Uterus (tissue), 2 donors: ENCODE results near the gene MRPL42.

Experiments
- POLR2A ChIP-seq, 2 donors: fragments of 450-650 bp; IDR thresholded peaks; one replicate each; pipeline ENCODE4 v1.6.1; 2016; ENCODE audit warnings: antibody characterized with exemption in 2 of 2, mild to moderate bottlenecking in 1 of 2, moderate library complexity in 1 of 2
- TF ChIP-seq, protein P1 (sequence below), 4 experiments: fragments of 200-600 bp in 2 of 4; fragments of 450-650 bp in 2 of 4; sonication (generic) in 2 of 4; IDR thresholded peaks; one replicate each; pipeline ENCODE4 v1.5.1; 2016 to 2019; ENCODE audit warnings: antibody characterized with exemption in 4 of 4, mild to moderate bottlenecking in 2 of 4, moderate library complexity in 1 of 4

- TF ChIP-seq, protein P1, sequence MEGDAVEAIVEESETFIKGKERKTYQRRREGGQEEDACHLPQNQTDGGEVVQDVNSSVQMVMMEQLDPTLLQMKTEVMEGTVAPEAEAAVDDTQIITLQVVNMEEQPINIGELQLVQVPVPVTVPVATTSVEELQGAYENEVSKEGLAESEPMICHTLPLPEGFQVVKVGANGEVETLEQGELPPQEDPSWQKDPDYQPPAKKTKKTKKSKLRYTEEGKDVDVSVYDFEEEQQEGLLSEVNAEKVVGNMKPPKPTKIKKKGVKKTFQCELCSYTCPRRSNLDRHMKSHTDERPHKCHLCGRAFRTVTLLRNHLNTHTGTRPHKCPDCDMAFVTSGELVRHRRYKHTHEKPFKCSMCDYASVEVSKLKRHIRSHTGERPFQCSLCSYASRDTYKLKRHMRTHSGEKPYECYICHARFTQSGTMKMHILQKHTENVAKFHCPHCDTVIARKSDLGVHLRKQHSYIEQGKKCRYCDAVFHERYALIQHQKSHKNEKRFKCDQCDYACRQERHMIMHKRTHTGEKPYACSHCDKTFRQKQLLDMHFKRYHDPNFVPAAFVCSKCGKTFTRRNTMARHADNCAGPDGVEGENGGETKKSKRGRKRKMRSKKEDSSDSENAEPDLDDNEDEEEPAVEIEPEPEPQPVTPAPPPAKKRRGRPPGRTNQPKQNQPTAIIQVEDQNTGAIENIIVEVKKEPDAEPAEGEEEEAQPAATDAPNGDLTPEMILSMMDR (IDR thresholded peaks at IDR 0.05): no peak
- no peak for TF ChIP-seq POLR2A (IDR thresholded peaks at IDR 0.05)
These were observed 81.9 kb downstream of the MRPL42 start for GRCh38 chr12:93549174-93549573.
